OCI-LY1 (cell line): ENCODE data around the gene CC2D2B.

Experiments
- EZH2 ChIP-seq: fragments of 200-600 bp; sonication (generic), shearing (Covaris generic); IDR thresholded peaks from 2 replicates; pipeline ENCODE4 v1.8.0; 2017; ENCODE audit warnings: borderline replicate concordance, mixed run types, mild to moderate bottlenecking, antibody characterized with exemption, low read length, moderate library complexity, mixed read lengths
- TF ChIP-seq, protein P1 (sequence below): fragments of 200-600 bp; sonication (generic), shearing (Covaris generic); IDR thresholded peaks from 2 replicates; pipeline ENCODE4 v1.5.1; 2017; ENCODE audit warnings: mild to moderate bottlenecking, antibody characterized with exemption, low read length, moderate library complexity, mixed read lengths

DNA sequence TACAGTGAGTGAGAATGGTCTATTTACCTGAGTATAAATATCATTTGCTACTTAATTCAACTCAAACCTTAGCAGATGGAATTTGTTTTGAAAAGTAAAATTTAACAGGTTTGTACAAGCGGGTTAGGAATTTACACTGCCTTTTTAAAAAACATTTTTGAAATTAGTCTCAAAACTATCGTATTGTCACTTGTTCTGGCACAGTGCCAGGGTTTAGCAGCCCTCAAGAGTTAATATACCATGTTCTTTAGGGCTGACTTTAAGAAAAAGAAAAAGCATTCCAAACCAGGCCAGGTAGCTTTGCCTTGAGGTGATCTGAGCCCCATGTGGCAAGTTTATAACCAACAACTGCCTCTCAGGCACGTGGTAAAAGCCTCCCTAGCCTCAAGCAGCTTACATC, 153.5 kb downstream of the CC2D2B start:
- TF ChIP-seq, protein P1, sequence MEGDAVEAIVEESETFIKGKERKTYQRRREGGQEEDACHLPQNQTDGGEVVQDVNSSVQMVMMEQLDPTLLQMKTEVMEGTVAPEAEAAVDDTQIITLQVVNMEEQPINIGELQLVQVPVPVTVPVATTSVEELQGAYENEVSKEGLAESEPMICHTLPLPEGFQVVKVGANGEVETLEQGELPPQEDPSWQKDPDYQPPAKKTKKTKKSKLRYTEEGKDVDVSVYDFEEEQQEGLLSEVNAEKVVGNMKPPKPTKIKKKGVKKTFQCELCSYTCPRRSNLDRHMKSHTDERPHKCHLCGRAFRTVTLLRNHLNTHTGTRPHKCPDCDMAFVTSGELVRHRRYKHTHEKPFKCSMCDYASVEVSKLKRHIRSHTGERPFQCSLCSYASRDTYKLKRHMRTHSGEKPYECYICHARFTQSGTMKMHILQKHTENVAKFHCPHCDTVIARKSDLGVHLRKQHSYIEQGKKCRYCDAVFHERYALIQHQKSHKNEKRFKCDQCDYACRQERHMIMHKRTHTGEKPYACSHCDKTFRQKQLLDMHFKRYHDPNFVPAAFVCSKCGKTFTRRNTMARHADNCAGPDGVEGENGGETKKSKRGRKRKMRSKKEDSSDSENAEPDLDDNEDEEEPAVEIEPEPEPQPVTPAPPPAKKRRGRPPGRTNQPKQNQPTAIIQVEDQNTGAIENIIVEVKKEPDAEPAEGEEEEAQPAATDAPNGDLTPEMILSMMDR, result no peak
- TF ChIP-seq EZH2, result no peak
